ENCODE measurements around the gene XCR1. TPM values are rescaled to one million over a fixed set of nuclear protein-coding genes. Genes with fewer than 3 reads are reported as not detected.

XCR1 gene
- total and polyA plus RNA-seq, 9 of the 15 experiments (the other 6 are each of a cell fraction or from before 2014, with no cell fraction given) = not detected

DNA sequence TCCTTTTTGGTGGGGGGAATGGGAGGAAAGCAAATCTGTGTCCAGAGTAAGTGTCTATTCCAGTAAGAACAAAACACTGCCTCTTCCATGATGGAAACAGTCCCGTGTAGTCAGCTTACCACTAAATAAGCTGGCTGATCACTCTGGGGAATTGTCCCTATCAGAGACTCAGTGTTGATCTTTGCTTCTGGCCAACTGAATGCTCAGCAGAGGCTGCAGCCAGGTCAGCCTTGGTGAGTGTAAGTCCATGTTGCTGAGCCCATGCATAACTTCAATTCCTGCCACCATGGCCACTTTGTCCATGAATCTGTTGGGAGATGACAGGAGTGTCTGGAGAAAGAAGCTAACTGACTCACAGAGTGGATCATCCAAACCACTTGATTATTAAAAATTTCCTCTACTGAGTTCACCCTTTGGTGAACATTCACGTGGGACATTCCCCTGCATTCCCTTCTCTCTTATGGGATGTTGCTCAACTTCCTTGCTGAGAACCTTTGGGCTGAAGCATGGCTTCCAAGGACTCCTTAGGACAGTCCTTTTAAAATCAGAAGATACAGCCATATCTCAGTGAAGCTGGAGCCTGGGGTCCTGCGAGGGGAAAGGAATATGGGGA lies 33.9 kb upstream of the XCR1 start (continued):
- TF ChIP-seq, protein P1, sequence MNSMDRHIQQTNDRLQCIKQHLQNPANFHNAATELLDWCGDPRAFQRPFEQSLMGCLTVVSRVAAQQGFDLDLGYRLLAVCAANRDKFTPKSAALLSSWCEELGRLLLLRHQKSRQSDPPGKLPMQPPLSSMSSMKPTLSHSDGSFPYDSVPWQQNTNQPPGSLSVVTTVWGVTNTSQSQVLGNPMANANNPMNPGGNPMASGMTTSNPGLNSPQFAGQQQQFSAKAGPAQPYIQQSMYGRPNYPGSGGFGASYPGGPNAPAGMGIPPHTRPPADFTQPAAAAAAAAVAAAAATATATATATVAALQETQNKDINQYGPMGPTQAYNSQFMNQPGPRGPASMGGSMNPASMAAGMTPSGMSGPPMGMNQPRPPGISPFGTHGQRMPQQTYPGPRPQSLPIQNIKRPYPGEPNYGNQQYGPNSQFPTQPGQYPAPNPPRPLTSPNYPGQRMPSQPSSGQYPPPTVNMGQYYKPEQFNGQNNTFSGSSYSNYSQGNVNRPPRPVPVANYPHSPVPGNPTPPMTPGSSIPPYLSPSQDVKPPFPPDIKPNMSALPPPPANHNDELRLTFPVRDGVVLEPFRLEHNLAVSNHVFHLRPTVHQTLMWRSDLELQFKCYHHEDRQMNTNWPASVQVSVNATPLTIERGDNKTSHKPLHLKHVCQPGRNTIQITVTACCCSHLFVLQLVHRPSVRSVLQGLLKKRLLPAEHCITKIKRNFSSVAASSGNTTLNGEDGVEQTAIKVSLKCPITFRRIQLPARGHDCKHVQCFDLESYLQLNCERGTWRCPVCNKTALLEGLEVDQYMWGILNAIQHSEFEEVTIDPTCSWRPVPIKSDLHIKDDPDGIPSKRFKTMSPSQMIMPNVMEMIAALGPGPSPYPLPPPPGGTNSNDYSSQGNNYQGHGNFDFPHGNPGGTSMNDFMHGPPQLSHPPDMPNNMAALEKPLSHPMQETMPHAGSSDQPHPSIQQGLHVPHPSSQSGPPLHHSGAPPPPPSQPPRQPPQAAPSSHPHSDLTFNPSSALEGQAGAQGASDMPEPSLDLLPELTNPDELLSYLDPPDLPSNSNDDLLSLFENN (IDR thresholded peaks at IDR 0.05; ENCODE audit: low read depth in 2 of 2, low read length in 2 of 2) = no peak
- TF ChIP-seq KHSRP (IDR thresholded peaks at IDR 0.05) (no peak), SUPT5H (IDR thresholded peaks at IDR 0.05) (no peak), ERF (CRISPR knock-in tag; IDR thresholded peaks at IDR 0.05) (no peak)

DNA sequence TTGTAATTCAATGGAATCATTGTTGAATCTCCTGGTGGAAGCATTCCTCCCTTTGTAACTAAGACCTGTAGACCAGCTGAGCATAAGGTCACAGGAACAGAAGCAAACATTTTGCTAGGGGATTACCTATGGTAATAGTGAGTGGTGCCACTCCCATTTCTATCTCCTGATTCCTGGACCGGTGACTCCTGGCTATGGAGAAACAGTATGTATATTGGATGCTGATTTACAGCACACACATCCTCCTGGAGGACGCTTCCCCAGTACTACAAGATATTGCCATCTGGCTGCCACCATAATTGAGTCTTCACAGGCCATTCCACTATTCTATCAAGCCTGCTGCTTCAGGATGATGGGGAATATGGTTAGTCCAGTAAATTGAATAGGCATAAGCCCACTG lies 33.3 kb upstream of the XCR1 start:
- H3K27me3 ChIP-seq (ENCODE audit: control insufficient read depth in 2 of 2, insufficient read depth in 2 of 2, low read length in 2 of 2) = peaks cover 15 to 16% of the 10 kb centered on the region in 2 experiments; a peak in 3 of 5 replicates
- no peaks in the 10 kb centered on the region for H3K9me1 ChIP-seq (ENCODE audit: control insufficient read depth, insufficient read depth, low read length)
- no peaks in the 10 kb centered on the region; the same call in 1 of the 2 replicates for H3K9me3 ChIP-seq (replicated peaks; ENCODE audit: control insufficient read depth, insufficient read depth, low read depth, low read length)
- H3K79me2 ChIP-seq (ENCODE audit: control insufficient read depth, insufficient read depth, low read length) = no peaks in the 10 kb centered on the region
- 3% methylated on average over 2 of the region's 2 CpGs for WGBS (ENCODE audit: insufficient coverage, low coverage, missing lambda C conversion rate)
- DNase-seq (ENCODE audit: extremely low read depth in 1 of 4, low spot score in 3 of 4) = no peak
- H3K27ac ChIP-seq (ENCODE audit: extremely low read depth, low read depth, low read length) = no peak overlapping the region
- ChIA-PET POLR2A (interaction anchor here (0.6 kb wide), 1 partner anchor 158 kb away, joined by 3 read pairs; no protein-coding TSS in a partner anchor), CTCF (ENCODE audit: low intra/inter-chr PET ratio) (no interaction called here)
- no peaks in the 10 kb centered on the region for H3K4me1 ChIP-seq (replicated peaks in 1 of 2; ENCODE audit: control insufficient read depth in 2 of 2, insufficient read depth in 2 of 2, low read length in 2 of 2)
- ATAC-seq = no peak
- FAIRE-seq = no peak
- no TSS peak for BruUV-seq (replicated peaks)
- H3K4me3 ChIP-seq = no peak overlapping the region
- in situ Hi-C loops (cut with MboI) = no loop called here
- H4K20me1 ChIP-seq (replicated peaks; ENCODE audit: control insufficient read depth, insufficient read depth, low read length) = no peaks in the 10 kb centered on the region
- no peak overlapping the region for H3K4me2 ChIP-seq (ENCODE audit: insufficient read depth, low read length)
- no peak overlapping the region for H2AFZ ChIP-seq (ENCODE audit: low read depth, low read length)
- no peak overlapping the region for H3K9ac ChIP-seq (ENCODE audit: insufficient read depth in 1 of 2, low read depth in 2 of 2, low read length in 2 of 2)
- H3K36me3 ChIP-seq (ENCODE audit: control insufficient read depth, insufficient read depth, low read length) = no peaks in the 10 kb centered on the region
- intact Hi-C loops (cut with micrococcal nuclease) = no loop called here
- TF ChIP-seq KDM2B (CRISPR knock-in tag; IDR thresholded peaks at IDR 0.05) = no peak
- TF ChIP-seq LCOR (CRISPR knock-in tag; IDR thresholded peaks at IDR 0.05) = no peak
- TF ChIP-seq, protein P2, sequence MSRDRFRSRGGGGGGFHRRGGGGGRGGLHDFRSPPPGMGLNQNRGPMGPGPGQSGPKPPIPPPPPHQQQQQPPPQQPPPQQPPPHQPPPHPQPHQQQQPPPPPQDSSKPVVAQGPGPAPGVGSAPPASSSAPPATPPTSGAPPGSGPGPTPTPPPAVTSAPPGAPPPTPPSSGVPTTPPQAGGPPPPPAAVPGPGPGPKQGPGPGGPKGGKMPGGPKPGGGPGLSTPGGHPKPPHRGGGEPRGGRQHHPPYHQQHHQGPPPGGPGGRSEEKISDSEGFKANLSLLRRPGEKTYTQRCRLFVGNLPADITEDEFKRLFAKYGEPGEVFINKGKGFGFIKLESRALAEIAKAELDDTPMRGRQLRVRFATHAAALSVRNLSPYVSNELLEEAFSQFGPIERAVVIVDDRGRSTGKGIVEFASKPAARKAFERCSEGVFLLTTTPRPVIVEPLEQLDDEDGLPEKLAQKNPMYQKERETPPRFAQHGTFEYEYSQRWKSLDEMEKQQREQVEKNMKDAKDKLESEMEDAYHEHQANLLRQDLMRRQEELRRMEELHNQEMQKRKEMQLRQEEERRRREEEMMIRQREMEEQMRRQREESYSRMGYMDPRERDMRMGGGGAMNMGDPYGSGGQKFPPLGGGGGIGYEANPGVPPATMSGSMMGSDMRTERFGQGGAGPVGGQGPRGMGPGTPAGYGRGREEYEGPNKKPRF (IDR thresholded peaks at IDR 0.05; ENCODE audit: low read depth, low read length) = no peak
- no peak for TF ChIP-seq TAF7 (tag; IDR thresholded peaks at IDR 0.05)

Data from K562 (cell line).